Liver (tissue), 9 donors: ENCODE results near the gene SEMA3B. TPM values are rescaled to one million over a fixed set of nuclear protein-coding genes. Genes with fewer than 3 reads are reported as not detected.

ENCODE experiments used
- DNase-seq: peaks from one replicate; pipeline ENCODE4 v3.0.0-alpha.2; 2017; ENCODE audit warnings: low spot score
- H3K27ac ChIP-seq, 2 donors: one replicate each; pipeline ENCODE4 v1.7.0; 2013; ENCODE audit warnings: inconsistent platforms in 2 of 2, low read length in 2 of 2, control low read depth in 1 of 2, low read depth in 1 of 2, mild to moderate bottlenecking in 1 of 2
- H3K27me3 ChIP-seq, 4 donors: one replicate each; pipeline versions ENCODE4 v1.6.1 to v1.7.0; 2013; ENCODE audit warnings: low read length in 3 of 4, inconsistent platforms in 1 of 4, mild to moderate bottlenecking in 1 of 4, moderate library complexity in 1 of 4; ENCODE audit not compliant: control insufficient read depth in 4 of 4, insufficient read depth in 4 of 4
- H3K36me3 ChIP-seq, 4 donors: one replicate each; pipeline versions ENCODE4 v1.6.1 to v1.7.0; 2013; ENCODE audit warnings: low read length in 3 of 4, mild to moderate bottlenecking in 3 of 4, low read depth in 1 of 4, moderate library complexity in 1 of 4; ENCODE audit not compliant: control insufficient read depth in 4 of 4, insufficient read depth in 3 of 4
- H3K4me1 ChIP-seq, 4 donors: one replicate each; pipeline versions ENCODE4 v1.6.1 to v1.7.0; 2013; ENCODE audit warnings: low read length in 3 of 4, mild to moderate bottlenecking in 3 of 4, moderate library complexity in 1 of 4; ENCODE audit not compliant: control insufficient read depth in 4 of 4, insufficient read depth in 4 of 4
- H3K4me3 ChIP-seq, 3 donors: one replicate each; pipeline versions ENCODE4 v1.6.1 to v1.7.0; 2013; ENCODE audit warnings: low read length in 3 of 3, control low read depth in 1 of 3, low read depth in 1 of 3, mild to moderate bottlenecking in 1 of 3
- H3K9ac ChIP-seq, 2 donors: one replicate each; pipeline ENCODE4 v1.7.0; 2013; ENCODE audit warnings: low read length in 2 of 2, mild to moderate bottlenecking in 2 of 2, moderate library complexity in 2 of 2, control low read depth in 1 of 2, low read depth in 1 of 2
- H3K9me3 ChIP-seq, 4 donors: one replicate each; pipeline versions ENCODE4 v1.6.1 to v1.7.0; 2013; ENCODE audit warnings: low read length in 3 of 4; ENCODE audit not compliant: control insufficient read depth in 4 of 4
- ATF3 ChIP-seq: IDR thresholded peaks from 2 replicates; pipeline ENCODE4 v1.6.1; 2016; ENCODE audit warnings: antibody characterized with exemption
- CTCF ChIP-seq: fragments of 150-350 bp; IDR thresholded peaks from 2 replicates; pipeline ENCODE4 v1.5.1; 2017; ENCODE audit warnings: improper control_type of control experiment, low read depth, low read length; ENCODE audit not compliant: missing input control
- EGR1 ChIP-seq, 2 donors: IDR thresholded peaks; 2 replicates each; pipeline ENCODE4 v1.6.1; 2016 to 2018; ENCODE audit warnings: antibody characterized with exemption in 2 of 2, low read depth in 2 of 2
- FOXA1 ChIP-seq: IDR thresholded peaks from 2 replicates; pipeline ENCODE4 v1.6.1; 2016; ENCODE audit warnings: antibody characterized with exemption
- FOXA2 ChIP-seq: IDR thresholded peaks from 2 replicates; pipeline ENCODE4 v1.6.1; 2016; ENCODE audit warnings: antibody characterized with exemption
- GABPA ChIP-seq, 2 donors: IDR thresholded peaks in 1 of 2; conservative IDR thresholded peaks in 1 of 2; 2 replicates each; pipeline ENCODE4 v1.6.1; 2016; ENCODE audit warnings: antibody characterized with exemption in 2 of 2, mild to moderate bottlenecking in 1 of 2, moderate library complexity in 1 of 2
- HNF4A ChIP-seq, 2 donors: conservative IDR thresholded peaks; 2 replicates each; pipeline ENCODE4 v1.6.1; 2016; ENCODE audit warnings: antibody characterized with exemption in 2 of 2, mild to moderate bottlenecking in 2 of 2
- HNF4G ChIP-seq: IDR thresholded peaks from 2 replicates; pipeline ENCODE4 v1.6.1; 2016; ENCODE audit warnings: antibody characterized with exemption
- JUND ChIP-seq, 2 donors: IDR thresholded peaks; 2 replicates each; pipeline ENCODE4 v1.6.1; 2016; ENCODE audit warnings: antibody characterized with exemption in 2 of 2
- MAX ChIP-seq: IDR thresholded peaks from 2 replicates; pipeline ENCODE4 v1.6.1; 2016; ENCODE audit warnings: antibody characterized with exemption
- NR2F2 ChIP-seq: IDR thresholded peaks from 2 replicates; pipeline ENCODE4 v1.6.1; 2016; ENCODE audit warnings: antibody characterized with exemption
- RAD21 ChIP-seq, 2 donors: IDR thresholded peaks; 2 replicates each; pipeline ENCODE4 v1.6.1; 2016; ENCODE audit warnings: antibody characterized with exemption in 2 of 2, mild to moderate bottlenecking in 2 of 2
- REST ChIP-seq: IDR thresholded peaks from 2 replicates; pipeline ENCODE4 v1.6.1; 2016; ENCODE audit warnings: antibody characterized with exemption, mild to moderate bottlenecking
- RXRA ChIP-seq, 2 donors: IDR thresholded peaks; 2 replicates each; pipeline ENCODE4 v1.6.1; 2017 to 2018; ENCODE audit warnings: antibody characterized with exemption in 2 of 2, mild to moderate bottlenecking in 1 of 2
- SP1 ChIP-seq: IDR thresholded peaks from 2 replicates; pipeline ENCODE4 v1.6.1; 2018; ENCODE audit warnings: antibody characterized with exemption, mild to moderate bottlenecking
- TAF1 ChIP-seq: conservative IDR thresholded peaks from 2 replicates; pipeline ENCODE4 v1.6.1; 2016; ENCODE audit warnings: antibody characterized with exemption, mild to moderate bottlenecking
- YY1 ChIP-seq: IDR thresholded peaks from 2 replicates; pipeline ENCODE4 v1.6.1; 2016; ENCODE audit warnings: antibody characterized with exemption, mild to moderate bottlenecking
- ZBTB33 ChIP-seq: IDR thresholded peaks from 2 replicates; pipeline ENCODE4 v1.6.1; 2016; ENCODE audit warnings: antibody characterized with exemption
- WGBS: extraction: QIAGEN DNeasy Blood & Tissue Kit; methylation state at CpG from one replicate; pipeline ENCODE4 v1.1.7; 2013; 5-methylcytosine and 5-hydroxymethylcytosine counted together
- polyA plus RNA-seq, 2 donors: library from polyadenylated mRNA; stranded (reverse) in 1 of 2; unstranded in 1 of 2; fragments of 200-250 nt in 1 of 2; fragments of >200 nt in 1 of 2; fragmentation: Nextera tagmentation in 1 of 2; extraction: Ambion mirVana in 1 of 2; gene quantifications; one replicate each; pipeline versions ENCODE4 v1.2.1 to v1.2.3, GENCODE V29; 2013 to 2015
- total RNA-seq, 2 donors: library from RNA; depleted of rRNA; stranded (reverse); fragments of >200 nt; gene quantifications; one replicate each; pipeline ENCODE4 v1.2.3, GENCODE V29; 2014
- donor health status: healthy.
- donor health status: healthy.
- donor health status: healthy.
- donor health status: healthy.
- donor health status: healthy.

SEMA3B gene
- total and polyA plus RNA-seq, 4 donors = 0.40 to 1.5 (median 0.93) TPM

- Histone ChIP-seq H3K9ac (peak overlapping the region; percentile 77 to 86), H3K4me1 (peaks cover 17 to 50% (median 38%) of the 10 kb centered on the region in 4 donors), H3K4me3 (peak overlapping the region; percentile 70 to 83 (median 80)), H3K27ac (peak overlapping the region; percentile 89 to 91), H3K36me3 (no peaks in the 10 kb centered on the region), H3K9me3 (no peaks in the 10 kb centered on the region), H3K27me3 (no peaks in the 10 kb centered on the region)
- no peak for DNase-seq
- no peak for TF ChIP-seq FOXA1
- TF ChIP-seq JUND (IDR thresholded peaks at IDR 0.05) = no peak
- TF ChIP-seq SP1 = no peak
- TF ChIP-seq CTCF = no peak
- TF ChIP-seq NR2F2 = no peak
- no peak for TF ChIP-seq YY1
- TF ChIP-seq HNF4G = no peak
- no peak for TF ChIP-seq HNF4A (conservative IDR thresholded peaks at IDR 0.05)
- TF ChIP-seq ATF3 = no peak
- TF ChIP-seq RXRA (IDR thresholded peaks at IDR 0.05) = no peak
- no peak for TF ChIP-seq TAF1
- no peak for TF ChIP-seq GABPA (IDR thresholded peaks at IDR 0.05 in 1 of 2, conservative IDR thresholded peaks at IDR 0.05 in 1 of 2)
- no peak for TF ChIP-seq EGR1 (IDR thresholded peaks at IDR 0.05; ENCODE audit: low read depth in 2 of 2)
- TF ChIP-seq MAX = no peak
- no peak for TF ChIP-seq FOXA2
- 7% methylated on average over 13 of the region's 13 CpGs for WGBS
Measured at GRCh38 chr3:50236484-50237132, 32.3 kb upstream of the SEMA3B start.

- Histone ChIP-seq H3K27ac (peak overlapping the region; percentile 89 to 91), H3K36me3 (no peaks in the 10 kb centered on the region), H3K9ac (peak overlapping the region; percentile 77 to 86), H3K27me3 (no peaks in the 10 kb centered on the region), H3K9me3 (no peaks in the 10 kb centered on the region), H3K4me1 (peaks cover 18 to 56% (median 43%) of the 10 kb centered on the region in 4 donors), H3K4me3 (peak overlapping the region; percentile 70 to 83 (median 80))
- no peak for DNase-seq
- TF ChIP-seq GABPA (IDR thresholded peaks at IDR 0.05 in 1 of 2, conservative IDR thresholded peaks at IDR 0.05 in 1 of 2) = no peak
- TF ChIP-seq SP1 = no peak
- TF ChIP-seq NR2F2 = no peak
- no peak for TF ChIP-seq EGR1 (IDR thresholded peaks at IDR 0.05; ENCODE audit: low read depth in 2 of 2)
- TF ChIP-seq YY1 = no peak
- no peak for TF ChIP-seq RAD21 (IDR thresholded peaks at IDR 0.05)
- TF ChIP-seq CTCF = no peak
- TF ChIP-seq JUND (IDR thresholded peaks at IDR 0.05) = no peak
- TF ChIP-seq HNF4G = no peak
- TF ChIP-seq HNF4A (conservative IDR thresholded peaks at IDR 0.05) = no peak
- no peak for TF ChIP-seq FOXA2
- TF ChIP-seq ZBTB33 = no peak
- TF ChIP-seq REST = no peak
- TF ChIP-seq TAF1 = no peak
- TF ChIP-seq MAX = no peak
- no peak for TF ChIP-seq FOXA1
- TF ChIP-seq RXRA (IDR thresholded peaks at IDR 0.05) = no peak
- TF ChIP-seq ATF3 = no peak
- WGBS = 29% methylated on average over 7 of the region's 7 CpGs
Measured at GRCh38 chr3:50237133-50237651, 31.8 kb upstream of the SEMA3B start.
